ENCODE data around the gene VSIR.

DNA sequence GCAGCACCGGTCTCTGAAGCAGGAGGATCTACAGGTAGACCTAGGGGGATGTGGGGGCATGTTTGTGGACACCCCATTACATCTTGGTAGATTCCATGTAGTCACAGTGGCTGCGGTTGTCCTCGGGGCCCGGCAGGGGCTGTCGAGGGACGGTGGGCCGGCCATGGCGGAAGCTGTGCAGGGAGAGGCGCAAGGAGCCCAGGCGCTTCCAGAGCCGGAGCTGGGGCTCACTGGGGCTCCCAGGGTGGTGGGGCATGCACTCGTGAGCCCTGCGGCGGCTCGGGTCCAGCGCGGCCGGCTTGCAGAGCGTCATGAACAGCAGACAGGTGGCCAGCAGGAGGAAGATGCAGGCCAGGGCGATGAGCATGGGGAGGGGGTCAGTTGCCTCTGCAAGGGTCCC is 57.5 kb downstream of the VSIR start:
- TF ChIP-seq, protein P1, sequence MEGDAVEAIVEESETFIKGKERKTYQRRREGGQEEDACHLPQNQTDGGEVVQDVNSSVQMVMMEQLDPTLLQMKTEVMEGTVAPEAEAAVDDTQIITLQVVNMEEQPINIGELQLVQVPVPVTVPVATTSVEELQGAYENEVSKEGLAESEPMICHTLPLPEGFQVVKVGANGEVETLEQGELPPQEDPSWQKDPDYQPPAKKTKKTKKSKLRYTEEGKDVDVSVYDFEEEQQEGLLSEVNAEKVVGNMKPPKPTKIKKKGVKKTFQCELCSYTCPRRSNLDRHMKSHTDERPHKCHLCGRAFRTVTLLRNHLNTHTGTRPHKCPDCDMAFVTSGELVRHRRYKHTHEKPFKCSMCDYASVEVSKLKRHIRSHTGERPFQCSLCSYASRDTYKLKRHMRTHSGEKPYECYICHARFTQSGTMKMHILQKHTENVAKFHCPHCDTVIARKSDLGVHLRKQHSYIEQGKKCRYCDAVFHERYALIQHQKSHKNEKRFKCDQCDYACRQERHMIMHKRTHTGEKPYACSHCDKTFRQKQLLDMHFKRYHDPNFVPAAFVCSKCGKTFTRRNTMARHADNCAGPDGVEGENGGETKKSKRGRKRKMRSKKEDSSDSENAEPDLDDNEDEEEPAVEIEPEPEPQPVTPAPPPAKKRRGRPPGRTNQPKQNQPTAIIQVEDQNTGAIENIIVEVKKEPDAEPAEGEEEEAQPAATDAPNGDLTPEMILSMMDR (IDR thresholded peaks at IDR 0.05), result no peak
- no peak for TF ChIP-seq POLR2A (IDR thresholded peaks at IDR 0.05)
- TF ChIP-seq POLR2AphosphoS5 (IDR thresholded peaks at IDR 0.05), result no peak
- no peak for TF ChIP-seq EP300 (IDR thresholded peaks at IDR 0.05)
